GM12865 (cell line): Measurements from ENCODE around the gene SLC38A3.

ENCODE experiments used
- DNase-seq: peaks from one replicate; pipeline ENCODE4 v3.0.0; 2010; ENCODE audit warnings: low read depth
- H3K4me3 ChIP-seq: 2 replicates; pipeline ENCODE4 v1.5.1; 2011; ENCODE audit warnings: mild to moderate bottlenecking, low read depth, low read length, control low read depth
- CTCF ChIP-seq: IDR thresholded peaks from 2 replicates; pipeline ENCODE4 v1.5.1; 2011; ENCODE audit warnings: low read length, control low read depth, low read depth, inconsistent platforms; ENCODE audit not compliant: insufficient read depth; ENCODE audit errors: missing control alignments

The SLC38A3 gene

GRCh38 chr3:50230794-50231125, 25.7 kb downstream of the SLC38A3 start:
- TF ChIP-seq CTCF: no peak
- no peak for DNase-seq

GRCh38 chr3:50231581-50231980, 26.5 kb downstream of the SLC38A3 start:
- TF ChIP-seq CTCF: no peak
- no peak overlapping the region for H3K4me3 ChIP-seq
- no peak for DNase-seq

More at GRCh38 chr3:50230794-50231125, 25.7 kb downstream of the SLC38A3 start:
- H3K4me3 ChIP-seq: no peak overlapping the region

GRCh38 chr3:50232303-50232702, 27.2 kb downstream of the SLC38A3 start:
- H3K4me3 ChIP-seq: no peak overlapping the region
- no peak for DNase-seq
- no peak for TF ChIP-seq CTCF

DNA sequence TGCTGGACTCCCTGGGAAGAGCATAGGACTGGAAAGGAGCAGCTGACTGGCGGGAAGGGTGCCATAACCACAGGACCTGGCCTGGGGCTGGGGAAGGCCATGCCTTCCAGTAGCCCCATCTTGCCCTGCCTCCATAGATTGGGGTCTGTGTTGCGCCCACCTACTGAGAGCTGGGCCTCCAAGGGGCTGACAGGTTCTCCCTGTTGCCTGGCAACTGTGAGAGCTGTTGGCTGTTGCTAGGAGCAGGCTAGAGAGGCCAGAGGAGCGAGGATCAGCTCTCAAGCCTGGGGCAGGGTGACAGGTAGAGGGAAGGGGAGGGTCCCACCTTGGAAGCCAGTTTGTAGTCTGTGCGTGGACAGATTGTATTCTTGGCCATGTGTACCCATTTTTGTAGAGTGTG, 28.1 kb downstream of the SLC38A3 start:
- no peak for DNase-seq
- no peak overlapping the region for H3K4me3 ChIP-seq
- no peak for TF ChIP-seq CTCF

DNA sequence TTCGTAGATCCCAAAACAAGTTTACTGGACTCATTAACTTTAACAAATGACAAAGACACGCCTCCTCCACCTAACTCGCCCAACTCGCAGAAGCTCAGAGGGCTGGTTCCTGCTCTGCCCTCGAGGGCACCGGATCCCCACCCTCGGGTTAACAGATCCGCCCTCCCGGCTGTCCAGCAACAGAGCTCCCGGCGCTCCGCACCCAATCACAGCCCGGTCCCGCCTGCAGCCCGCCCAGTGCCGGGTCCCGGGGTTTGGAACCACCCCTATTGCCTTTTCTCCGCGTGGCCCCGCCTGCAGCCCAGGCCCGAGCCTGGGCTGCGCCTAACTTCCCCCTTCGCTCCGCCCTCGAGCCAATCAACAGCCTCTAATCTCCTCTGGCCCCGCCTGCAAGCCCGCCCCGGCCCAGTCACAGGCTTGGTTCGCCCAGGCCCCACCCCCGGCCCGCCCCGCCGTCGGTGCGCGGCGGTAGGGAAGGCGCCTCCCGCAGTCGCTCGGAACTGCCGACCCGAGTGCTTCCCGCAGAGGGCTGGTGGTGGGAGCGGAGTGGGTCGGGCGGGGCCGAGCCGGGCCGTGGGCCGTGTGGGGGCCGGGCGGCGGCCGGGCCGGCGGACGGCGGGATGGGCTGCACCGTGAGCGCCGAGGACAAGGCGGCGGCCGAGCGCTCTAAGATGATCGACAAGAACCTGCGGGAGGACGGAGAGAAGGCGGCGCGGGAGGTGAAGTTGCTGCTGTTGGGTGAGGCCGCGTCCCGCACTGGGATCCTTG, 30.8 kb downstream of the SLC38A3 start, which contains the start of gene GNAI2:
GNAI2 (plus strand) TSS at position 489 of the 768 bp plus-strand sequence; CDS start at position 621, 132 bp downstream.
- TF ChIP-seq CTCF: no peak
- peak; percentile 99 for DNase-seq
- peak within 1 kb of the TSS; percentile 81 for H3K4me3 ChIP-seq

DNA sequence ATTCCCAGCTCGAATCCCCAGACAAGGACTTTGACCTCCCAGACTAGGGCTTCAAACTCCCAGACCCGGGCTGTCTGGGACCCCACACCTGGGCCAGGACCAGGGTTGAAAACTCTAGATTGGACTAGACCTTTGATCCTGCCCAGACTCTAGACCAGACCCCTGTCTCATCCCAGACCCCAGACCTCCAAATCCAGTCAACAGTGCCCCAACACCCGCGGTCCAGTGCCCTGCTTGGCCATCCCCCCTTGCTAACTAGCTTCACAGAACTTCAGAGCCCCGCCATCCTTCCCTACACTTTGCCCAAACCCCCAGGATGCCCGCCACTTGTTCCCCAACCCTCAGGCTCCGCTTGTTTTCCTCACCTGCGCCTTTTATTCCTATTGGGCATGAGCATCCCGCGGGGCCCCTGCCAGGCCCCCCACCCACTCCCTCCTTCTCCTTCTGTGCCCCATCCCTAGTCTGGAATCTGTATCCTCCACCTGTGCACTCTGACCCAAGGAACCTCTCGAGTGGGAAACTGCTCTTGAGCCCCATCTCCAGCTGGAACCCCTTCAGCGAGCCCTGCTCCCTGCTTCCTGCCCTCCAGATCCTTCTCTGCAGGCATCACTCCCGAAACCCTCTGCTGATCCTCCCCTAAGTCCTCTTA, 31.5 kb downstream of the SLC38A3 start:
- no peak for TF ChIP-seq CTCF
- DNase-seq: no peak
- H3K4me3 ChIP-seq: peak overlapping the region; percentile 81
